GM11168 (cell line): Measurements from ENCODE around the gene ITGA2.

Experiments
- in situ Hi-C: fragments of 300-500 bp; cut with MboI; formaldehyde crosslinking; loops from one replicate; pipeline ENCODE4 v1.12.0; 2022; ENCODE audit warnings: low sequenced_read_pairs; ENCODE audit not compliant: unreplicated experiment

The ITGA2 gene

DNA sequence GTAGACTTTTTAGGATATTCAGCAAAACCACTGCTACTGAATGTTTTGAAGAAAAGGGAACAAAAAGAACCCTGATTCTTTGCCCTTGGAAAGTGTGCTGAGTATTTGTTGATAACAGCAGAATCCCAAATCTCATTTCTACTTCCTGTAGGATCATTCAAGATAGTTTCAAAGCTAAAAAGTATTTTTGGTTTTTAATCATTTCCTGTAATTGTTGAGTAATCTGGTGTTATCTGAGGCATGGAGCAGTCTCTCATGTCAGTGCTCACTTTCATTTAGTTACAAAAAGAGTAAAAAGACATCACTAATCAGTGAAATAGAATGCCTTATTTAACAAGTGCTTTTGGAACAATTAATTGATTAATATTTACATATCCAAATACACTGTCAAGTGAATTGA is 56.1 kb downstream of the ITGA2 start:
- in situ Hi-C loops, result no loop called here

DNA sequence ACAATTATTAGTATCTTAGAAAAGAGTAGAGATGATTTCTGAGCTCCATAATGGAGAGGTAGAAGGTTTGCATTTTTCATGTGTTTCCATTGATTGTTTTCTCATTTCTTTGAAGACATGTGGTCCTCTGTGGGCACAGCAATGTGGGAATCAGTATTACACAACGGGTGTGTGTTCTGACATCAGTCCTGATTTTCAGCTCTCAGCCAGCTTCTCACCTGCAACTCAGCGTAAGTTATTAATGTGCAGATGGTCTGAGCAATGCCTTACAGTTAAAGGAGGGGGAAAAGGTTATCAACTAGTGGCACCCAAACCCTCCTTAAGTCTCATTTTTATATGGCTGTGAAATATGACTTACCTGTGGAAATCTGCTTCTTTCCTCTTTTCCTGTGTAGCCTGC is 59.1 kb downstream of the ITGA2 start:
- in situ Hi-C loops, result no loop called here

DNA sequence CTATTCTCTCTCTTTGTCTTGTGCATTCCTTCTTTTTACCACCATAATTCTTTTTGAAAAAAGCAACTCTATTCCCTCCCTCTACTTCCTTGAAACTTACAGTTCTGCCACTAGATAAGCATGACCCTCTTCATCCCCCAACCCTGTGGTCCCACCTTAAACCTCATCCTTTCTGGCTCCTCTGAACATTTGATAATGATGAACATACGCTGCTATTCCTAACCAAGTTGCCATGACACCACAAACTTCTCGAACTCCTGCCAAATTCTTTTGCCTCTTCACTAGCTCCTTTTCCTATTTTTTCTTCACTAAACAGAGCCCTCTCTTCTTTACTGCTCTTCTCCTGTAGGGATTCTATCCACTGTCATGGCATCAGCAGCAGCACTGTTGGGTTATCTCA is 63.3 kb downstream of the ITGA2 start:
- in situ Hi-C loops, result no loop called here

DNA sequence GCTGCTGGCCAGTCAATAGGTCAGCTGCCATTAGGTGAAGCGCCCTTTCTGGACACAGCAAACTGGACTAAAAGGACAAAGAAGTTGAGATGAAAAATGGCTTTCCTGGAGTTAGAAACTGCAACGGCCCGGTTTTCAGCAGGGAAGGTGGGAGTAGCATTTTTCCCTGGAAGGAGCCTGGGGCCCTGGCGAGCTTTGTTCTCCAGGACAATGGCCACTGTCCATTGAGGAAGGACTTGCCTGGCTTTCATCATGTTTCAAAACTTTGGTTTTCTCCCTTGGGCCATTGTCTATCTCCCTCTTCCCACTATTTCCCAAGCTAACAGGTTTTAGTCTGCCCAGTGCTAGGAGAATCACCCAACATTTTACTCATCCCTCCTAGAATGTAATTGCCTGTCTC is 64.2 kb downstream of the ITGA2 start:
- in situ Hi-C loops, result no loop called here

DNA sequence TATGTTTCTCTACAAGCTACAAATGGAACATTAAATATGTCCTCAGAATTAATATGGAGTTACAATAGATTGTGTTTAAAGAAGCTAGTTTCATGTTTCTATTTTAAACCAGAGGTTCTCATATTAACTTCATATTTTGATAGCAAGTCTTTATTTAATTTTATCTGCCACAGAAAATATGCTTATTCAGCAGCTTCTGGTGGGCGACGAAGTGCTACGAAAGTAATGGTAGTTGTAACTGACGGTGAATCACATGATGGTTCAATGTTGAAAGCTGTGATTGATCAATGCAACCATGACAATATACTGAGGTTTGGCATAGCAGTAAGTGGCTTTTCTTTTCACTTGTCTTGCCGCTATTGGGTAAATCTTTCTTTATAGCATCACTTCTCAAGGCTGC is 66.2 kb downstream of the ITGA2 start:
- in situ Hi-C loops, result no loop called here

DNA sequence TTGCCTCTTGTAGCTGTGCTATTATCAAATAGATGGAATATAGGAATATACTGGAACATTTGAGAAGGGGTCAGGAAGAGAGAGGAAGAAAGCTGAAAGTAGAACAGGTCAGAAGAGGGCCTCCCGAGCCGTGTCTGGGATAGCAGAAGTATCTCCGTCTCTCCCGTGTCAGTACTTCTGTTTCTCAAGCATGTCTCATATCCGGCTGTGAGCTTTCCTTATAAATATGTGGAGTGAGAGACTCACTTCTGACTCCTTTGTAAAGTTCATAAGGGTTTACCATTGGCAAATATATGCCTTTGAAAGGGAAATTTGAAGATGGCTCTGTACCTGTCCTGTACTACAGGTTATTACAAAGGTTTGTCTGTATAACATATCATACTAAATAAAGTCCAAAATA is 70.1 kb downstream of the ITGA2 start:
- in situ Hi-C loops, result no loop called here

DNA sequence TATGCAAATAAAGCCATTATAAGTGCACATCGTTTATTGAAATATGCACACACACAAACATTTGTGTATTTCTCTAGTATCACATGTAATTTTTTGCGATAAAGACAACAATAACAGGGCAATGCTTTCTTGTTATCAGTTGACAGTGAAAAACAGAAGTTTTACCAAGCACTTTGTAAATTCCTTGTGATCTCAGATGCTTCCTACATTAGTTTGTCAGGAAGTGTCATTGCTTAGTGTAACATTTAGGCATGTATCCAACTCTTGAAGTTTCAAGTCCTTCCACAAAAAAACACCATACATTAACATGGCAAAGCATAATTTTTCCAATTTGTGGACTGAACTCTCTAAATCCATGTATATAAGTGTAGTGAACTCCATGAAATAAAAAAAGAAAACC is 74.0 kb downstream of the ITGA2 start:
- in situ Hi-C loops, result no loop called here

DNA sequence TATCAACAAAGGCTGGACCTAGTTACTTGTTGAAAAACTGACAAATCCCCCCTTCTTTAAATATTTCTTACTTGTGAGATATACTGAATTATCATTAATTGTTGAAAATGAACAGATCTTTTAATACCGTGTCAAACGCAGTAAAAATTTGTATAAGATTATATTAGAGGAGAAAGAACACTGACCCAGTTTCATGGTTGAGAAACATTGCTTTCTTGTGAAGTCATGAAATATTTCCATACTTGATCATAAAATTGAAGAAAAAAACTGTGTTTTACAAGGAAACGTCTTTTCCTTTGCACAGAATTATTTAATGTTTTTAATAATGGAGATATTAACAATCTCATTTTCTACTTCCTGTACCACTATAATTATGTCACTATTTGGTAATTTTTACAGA is 74.6 kb downstream of the ITGA2 start:
- in situ Hi-C loops, result no loop called here

DNA sequence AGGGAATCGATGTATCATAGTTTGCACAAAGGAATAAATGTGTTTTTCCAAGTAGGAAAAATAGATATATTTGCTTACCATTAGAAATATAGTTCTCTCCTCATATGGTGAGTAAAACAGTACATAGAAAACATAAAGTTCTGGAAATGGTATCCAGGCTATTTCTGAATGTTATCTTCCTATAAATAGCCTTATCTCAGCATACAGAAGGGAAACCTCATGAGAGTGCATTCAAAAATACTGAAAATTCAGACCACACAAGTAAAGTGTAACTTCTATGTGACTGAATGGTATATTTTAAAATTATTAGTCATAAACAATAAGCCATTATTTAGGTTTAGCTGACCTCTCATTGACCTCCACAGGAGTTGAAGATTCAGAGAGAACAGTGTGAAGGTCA is 76.9 kb downstream of the ITGA2 start:
- in situ Hi-C loops, result no loop called here

DNA sequence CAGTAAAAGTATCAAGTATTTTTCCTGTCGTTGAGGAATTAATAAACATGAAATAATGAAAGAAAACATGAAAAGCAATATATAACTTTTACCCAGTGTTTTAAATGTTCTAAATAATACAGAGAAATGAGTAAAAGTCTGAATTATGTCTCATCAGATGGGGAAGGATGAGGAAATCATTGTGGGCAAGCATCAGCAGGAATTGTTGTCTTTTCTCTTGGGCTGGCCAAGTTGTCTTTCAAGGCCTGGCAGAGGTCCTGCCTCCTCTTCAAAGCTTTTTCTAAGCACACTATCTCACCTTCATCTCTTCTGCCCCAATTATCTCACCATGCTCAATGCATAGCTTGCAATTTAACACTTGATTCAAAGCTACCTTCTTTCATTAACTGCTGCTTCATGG is 78.5 kb downstream of the ITGA2 start:
- in situ Hi-C loops, result no loop called here

DNA sequence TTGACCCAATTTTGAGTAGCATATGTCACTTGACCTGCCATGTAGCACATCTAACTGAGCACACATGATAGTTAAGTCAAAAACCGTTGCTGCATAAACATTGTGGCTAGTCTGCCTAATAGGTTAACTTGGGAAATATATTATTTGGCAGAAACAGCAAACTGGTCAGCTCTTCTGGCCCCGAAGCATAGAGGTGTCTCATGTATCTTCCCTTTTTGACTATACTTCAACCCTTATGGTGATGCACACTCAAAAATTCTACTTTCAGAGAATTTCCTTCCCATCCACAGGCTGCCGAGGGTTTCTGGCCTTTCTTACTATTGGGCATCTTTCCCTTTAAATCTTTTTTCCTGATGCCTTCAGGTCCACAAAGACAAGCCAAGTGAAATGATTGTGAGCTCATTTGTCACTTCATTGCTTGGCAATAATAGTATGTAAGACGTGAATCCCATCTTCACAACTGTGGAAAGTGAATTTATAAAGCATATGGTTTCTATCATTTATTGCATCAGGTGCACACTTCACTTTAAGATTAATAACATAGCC is 79.2 kb downstream of the ITGA2 start:
- in situ Hi-C loops, result no loop called here

DNA sequence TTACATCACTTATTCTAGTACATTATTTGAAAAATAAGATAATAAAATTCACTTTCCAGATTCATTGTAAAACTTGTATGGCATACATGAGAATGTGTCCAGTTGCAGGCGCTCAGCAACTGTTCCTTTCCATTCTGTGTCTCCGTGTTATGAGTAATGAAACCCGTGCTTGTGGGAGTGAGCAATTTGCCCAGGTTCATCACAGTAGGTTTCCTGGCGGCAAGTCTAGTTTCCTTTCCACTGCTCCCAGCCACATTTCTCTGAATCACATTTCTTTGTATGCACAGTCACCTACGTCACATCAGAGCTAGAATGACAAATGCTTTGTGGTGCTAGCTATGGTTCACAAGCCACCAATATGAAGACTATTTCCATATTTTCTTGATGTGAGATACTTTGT is 80.5 kb downstream of the ITGA2 start:
- in situ Hi-C loops, result no loop called here

DNA sequence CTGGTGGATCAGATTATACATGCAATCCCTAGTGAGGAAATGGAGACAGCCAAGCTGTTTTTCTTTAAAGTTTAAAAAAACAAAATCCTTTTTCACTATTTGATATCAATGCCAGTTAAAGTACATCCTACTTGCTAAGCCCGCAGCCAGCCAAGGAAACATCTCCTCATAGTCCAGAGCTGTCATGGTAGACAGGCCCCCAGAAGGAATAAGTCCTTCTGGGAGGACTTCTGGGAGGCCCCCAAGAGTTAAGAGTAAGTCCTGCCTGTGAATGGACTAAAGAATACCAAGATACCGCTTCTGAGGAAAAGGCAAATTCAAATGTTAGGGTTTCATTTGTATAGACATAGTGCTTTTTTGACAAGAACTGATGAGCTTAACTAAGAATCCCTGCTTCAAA is 82.1 kb downstream of the ITGA2 start:
- in situ Hi-C loops, result no loop called here

DNA sequence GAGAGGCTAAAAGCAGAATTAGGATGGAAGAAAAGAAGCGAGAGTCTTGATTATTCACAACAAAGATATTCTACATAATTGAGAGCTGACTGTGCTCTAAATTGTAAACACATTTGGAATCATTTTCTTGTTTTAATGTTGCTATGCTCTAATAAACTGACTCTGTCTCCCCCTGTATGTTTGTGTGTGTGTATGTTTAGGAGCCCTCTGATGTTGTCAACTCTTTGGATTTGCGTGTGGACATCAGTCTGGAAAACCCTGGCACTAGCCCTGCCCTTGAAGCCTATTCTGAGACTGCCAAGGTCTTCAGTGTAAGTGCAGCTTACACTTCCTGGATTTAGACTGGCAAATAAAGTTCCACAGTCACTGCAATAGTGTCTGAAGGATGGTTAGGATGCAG is 82.6 kb downstream of the ITGA2 start:
- in situ Hi-C loops, result no loop called here

DNA sequence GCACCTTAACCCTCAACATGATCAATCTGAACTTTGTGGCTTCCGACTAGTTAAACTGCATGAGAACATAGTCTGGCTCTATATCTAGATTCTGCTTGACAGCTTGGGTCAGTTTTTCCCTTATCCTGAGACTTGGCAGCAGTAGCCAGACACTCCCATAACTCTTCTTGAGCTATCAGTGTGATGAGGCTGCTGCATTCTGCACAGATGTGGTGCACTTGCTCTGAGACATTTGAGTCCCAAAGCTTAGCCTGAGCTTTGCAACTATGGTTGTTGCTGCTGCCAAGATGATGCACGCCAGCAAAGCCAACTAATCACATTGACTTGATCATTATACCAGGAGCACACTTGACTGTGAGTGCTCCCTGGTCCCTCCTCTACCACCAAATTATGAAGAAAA is 84.2 kb downstream of the ITGA2 start:
- in situ Hi-C loops, result no loop called here

DNA sequence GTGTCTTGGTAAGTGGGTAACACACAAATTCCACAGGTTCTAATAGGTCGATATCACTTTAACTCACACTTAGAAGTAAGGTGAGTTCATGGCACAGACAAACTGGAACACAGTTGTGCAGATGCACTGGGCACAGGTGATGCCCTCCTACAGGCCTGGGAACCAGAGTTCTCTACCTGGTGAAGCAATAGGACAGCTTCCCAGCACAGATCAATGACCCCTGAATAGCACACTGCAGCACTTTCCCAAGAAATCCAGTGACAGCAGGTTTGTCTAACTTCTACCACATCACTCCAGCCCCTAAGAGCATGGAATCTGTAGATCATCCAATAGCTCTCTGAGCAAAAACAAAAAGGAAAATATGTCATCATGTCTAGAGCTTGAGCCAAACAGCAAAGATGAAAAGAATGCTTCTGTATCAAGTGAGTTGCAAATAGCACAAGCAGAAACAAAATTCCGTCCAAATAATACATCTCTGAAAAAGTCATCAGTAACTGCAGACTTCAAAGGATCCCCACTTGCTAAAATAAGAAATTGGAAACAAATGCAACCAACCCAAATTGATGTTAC is 86.9 kb downstream of the ITGA2 start:
- in situ Hi-C loops, result no loop called here

DNA sequence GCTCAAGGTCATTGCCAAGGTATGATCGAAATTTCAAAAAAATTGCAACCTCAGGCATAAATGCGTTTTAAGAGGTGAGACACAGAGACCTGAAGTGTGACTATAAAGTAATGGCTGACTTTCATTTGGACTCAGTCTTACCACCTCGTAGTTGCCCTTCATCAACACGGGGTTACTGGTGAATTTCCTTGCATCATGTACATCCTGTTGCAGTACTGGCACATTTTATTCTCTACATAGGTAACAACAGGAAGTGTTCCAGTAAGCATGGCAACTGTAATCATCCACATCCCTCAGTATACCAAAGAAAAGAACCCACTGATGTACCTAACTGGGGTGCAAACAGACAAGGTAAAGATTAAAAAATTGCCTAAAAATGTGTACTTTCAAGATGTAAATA is 91.1 kb downstream of the ITGA2 start:
- in situ Hi-C loops, result no loop called here

DNA sequence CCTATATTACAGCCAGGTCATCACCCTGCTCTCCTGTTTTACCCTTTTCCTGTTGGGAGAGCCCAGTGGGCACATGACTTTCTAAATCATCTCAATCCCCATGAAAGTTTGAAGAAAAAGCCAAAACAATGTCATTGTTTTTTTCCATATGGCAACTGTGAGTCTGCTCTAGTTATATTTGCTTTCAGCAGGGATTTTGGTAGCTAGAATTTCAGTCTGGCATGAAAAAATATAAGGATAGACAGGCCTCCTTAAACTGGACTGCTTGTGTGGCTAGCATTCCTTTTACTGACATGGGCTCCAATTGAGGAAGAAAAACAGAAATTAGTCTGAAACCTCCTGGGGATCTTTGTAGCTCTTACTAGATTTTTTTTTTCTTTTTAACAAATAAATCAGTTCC is 94.8 kb downstream of the ITGA2 start:
- in situ Hi-C loops, result no loop called here

DNA sequence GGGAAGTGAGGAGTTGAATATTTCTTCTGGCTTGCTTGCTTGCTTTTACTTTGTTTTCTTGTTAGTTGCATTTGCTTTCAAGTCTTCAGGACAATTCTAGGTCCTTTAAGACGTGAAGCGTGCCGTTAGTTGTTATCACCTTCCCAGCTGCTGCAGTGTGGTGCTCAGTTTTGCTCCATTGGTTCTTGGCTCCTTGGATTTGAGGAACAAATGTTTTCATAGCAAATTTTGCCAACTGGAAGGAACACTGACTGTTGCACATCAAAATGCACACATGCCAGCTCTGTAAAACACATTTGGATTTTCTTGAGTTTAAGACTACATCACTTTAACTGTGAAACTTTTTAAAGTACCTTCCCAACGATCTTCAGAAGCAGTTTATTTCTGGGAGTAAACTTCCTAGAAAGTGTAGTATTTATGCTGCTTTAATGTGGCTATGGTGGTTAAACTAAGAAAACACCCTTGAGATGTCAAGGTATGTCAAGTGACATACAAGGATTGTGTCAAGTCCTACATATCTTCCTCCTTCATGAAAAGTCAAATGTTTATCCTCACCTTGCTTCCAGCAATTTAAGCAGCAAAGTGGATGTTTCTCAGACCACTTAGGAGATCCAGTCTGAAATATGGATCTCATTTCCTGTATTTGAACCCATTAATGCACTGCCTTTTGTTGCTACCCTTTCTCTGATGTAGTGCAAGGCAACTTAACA is 95.5 kb downstream of the ITGA2 start:
- in situ Hi-C loops, result no loop called here

DNA sequence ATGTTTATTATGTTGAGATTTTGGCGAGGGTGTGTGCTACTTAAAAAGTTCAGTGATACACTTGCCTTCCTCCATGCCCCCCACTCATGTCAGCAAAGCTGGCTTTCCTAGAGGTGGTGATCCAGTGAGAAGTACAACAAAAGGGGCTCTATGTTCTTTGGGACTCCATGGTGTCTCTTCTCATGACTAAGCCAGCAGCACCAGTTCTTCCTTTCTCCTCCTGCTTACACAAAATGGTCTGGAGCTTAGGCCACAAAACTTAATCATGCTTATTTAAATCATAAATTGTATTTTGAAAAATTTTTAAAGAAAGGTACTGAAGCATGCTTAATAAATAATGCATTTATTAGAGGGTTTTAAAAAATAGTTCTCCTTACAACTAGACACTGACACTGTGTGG is 98.0 kb downstream of the ITGA2 start:
- in situ Hi-C loops, result no loop called here

DNA sequence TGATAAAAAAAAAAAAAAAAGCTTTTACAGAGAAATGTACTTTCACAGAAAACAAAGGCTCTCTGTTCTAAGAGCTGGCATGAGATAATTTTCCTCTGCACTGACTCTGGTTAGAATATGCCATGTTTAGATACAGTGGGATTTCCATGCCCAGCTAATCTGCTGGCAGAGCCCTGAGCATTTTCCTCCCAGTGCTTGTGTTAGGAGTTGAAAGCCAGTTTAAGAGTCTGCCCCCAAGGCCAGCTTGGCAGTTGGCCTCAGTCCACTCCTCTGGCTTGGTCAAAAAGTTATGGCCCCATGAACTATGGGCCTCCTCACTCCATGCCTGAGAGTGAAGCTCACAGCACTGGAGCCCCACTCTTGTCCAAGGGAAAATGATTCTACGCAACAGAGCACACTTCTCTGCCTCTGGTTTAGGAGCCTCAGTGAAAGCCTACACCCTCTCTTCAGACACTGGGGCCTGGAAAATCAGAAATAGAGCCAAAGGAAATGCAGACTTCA is 98.5 kb downstream of the ITGA2 start:
- in situ Hi-C loops, result no loop called here

DNA sequence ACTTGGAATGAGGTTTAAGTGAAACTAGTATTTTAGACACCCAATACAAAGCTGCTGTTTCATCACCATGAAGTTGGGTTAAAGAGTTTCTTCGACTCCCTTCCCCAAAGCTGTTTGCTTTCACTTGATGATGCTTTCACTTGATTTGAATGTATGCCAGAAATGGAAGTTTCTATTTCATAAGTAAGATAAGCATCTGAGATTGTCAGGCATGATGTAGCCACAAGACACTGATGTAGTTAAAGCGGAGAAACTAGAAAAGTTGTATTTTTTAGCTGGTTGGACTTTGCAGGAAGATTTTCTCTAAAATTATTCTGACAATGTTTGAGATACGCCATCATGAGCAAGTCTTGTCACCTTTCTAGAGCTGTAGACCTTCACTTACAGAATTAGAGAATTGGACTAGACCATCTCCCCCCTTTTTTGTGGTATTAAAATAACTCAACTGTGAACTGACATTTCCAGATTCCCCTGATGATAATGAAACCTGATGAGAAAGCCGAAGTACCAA is 100.4 kb downstream of the ITGA2 start:
- in situ Hi-C loops, result no loop called here
